ENCODE data around the gene ELL.

The ELL gene

DNA sequence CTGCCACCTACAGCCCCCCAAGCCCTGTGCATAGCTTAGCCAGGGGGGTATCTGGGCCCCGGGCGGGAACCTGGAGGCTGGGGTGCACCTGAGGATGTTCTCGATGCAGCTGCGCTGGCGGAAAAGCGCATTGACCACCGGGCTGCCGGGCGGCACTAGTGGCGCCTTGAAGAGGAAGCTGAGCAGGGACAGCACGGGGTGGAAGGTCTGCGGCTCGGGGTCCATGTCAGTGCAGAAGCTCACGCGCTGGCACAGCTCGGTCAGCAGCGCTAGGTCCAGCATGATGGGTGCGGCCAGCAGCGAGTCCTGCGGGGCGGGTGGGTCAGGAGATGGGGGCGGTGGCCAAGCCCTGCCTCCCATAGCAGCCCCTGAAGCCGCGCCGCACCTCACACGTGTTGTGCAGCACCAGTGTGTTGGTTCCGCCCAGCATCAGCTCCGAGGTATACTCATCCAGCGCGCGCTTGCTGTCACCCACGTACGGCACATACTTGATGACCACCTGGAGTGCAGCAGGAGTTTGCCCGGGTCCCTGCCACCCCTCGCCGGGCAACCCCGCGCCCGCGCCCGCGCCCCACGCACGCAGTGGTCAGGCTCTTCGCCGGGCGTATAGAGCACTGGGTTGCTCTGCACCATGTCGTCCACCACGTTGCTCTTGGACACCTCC, 86.6 kb downstream of the ELL start:
- TF ChIP-seq TEAD4 (IDR thresholded peaks at IDR 0.05) = no peak
- TF ChIP-seq NFIC (IDR thresholded peaks at IDR 0.05) = no peak
- no peak for TF ChIP-seq EP300 (IDR thresholded peaks at IDR 0.05; ENCODE audit: borderline replicate concordance)
- no peak for TF ChIP-seq CREB1 (IDR thresholded peaks at IDR 0.05; ENCODE audit: low read depth)
- no peak for TF ChIP-seq CEBPB (IDR thresholded peaks at IDR 0.05)
- TF ChIP-seq EGR1 (IDR thresholded peaks at IDR 0.05) = no peak

DNA sequence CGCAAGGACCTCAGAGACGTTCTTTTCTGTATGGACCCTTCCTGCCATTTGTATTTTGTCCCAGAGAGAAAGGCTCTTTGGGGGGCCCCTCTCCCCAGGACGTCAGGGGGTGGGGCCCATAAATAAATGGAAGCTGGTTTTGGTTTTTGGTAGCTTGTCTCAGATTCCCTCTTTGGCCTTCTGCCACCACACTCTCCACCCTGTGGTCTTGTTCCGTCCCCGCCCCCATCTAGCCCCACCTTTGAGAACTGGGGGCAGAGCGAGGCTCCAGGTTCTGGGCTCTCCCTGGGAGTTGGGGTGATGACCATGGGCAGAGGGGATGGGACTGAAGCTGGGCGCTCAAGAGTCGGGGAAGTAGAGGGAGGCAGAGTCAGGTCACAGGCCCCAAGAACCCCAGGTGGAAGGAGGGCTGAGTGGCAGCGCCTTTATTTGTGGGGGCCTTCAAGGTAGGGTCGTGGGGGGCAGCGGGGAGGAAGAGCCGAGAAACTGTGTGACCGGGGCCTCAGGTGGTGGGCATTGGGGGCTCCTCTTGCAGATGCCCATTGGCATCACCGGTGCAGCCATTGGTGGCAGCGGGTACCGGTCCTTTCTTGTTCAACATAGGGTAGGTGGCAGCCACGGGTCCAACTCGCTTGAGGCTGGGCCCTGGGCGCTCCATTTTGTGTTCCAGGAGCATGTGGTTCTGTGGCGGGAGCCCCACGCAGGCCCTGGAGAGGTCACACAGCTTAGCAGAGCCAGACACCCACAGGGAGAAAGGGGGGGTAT, 87.3 kb downstream of the ELL start:
- TF ChIP-seq TCF12 (IDR thresholded peaks at IDR 0.05; ENCODE audit: low read depth) (no peak), CREB1 (IDR thresholded peaks at IDR 0.05; ENCODE audit: low read depth) (no peak), NFIC (IDR thresholded peaks at IDR 0.05) (no peak), ZBTB7A (IDR thresholded peaks at IDR 0.05; ENCODE audit: low read depth) (no peak), CEBPB (IDR thresholded peaks at IDR 0.05) (no peak), FOXM1 (IDR thresholded peaks at IDR 0.05; ENCODE audit: borderline replicate concordance, low read depth) (no peak), EP300 (IDR thresholded peaks at IDR 0.05; ENCODE audit: borderline replicate concordance) (no peak), EGR1 (IDR thresholded peaks at IDR 0.05) (no peak), RAD21 (IDR thresholded peaks at IDR 0.05; ENCODE audit: low read depth) (no peak), TAF1 (IDR thresholded peaks at IDR 0.05; ENCODE audit: low read depth) (no peak), TEAD4 (IDR thresholded peaks at IDR 0.05) (no peak), YY1 (IDR thresholded peaks at IDR 0.05; ENCODE audit: low read depth) (no peak)
- TF ChIP-seq, protein P1, sequence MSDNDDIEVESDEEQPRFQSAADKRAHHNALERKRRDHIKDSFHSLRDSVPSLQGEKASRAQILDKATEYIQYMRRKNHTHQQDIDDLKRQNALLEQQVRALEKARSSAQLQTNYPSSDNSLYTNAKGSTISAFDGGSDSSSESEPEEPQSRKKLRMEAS (IDR thresholded peaks at IDR 0.05) = no peak
- TF ChIP-seq, protein P2, sequence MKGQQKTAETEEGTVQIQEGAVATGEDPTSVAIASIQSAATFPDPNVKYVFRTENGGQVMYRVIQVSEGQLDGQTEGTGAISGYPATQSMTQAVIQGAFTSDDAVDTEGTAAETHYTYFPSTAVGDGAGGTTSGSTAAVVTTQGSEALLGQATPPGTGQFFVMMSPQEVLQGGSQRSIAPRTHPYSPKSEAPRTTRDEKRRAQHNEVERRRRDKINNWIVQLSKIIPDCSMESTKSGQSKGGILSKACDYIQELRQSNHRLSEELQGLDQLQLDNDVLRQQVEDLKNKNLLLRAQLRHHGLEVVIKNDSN (IDR thresholded peaks at IDR 0.05) = no peak
- TF ChIP-seq, protein P3, sequence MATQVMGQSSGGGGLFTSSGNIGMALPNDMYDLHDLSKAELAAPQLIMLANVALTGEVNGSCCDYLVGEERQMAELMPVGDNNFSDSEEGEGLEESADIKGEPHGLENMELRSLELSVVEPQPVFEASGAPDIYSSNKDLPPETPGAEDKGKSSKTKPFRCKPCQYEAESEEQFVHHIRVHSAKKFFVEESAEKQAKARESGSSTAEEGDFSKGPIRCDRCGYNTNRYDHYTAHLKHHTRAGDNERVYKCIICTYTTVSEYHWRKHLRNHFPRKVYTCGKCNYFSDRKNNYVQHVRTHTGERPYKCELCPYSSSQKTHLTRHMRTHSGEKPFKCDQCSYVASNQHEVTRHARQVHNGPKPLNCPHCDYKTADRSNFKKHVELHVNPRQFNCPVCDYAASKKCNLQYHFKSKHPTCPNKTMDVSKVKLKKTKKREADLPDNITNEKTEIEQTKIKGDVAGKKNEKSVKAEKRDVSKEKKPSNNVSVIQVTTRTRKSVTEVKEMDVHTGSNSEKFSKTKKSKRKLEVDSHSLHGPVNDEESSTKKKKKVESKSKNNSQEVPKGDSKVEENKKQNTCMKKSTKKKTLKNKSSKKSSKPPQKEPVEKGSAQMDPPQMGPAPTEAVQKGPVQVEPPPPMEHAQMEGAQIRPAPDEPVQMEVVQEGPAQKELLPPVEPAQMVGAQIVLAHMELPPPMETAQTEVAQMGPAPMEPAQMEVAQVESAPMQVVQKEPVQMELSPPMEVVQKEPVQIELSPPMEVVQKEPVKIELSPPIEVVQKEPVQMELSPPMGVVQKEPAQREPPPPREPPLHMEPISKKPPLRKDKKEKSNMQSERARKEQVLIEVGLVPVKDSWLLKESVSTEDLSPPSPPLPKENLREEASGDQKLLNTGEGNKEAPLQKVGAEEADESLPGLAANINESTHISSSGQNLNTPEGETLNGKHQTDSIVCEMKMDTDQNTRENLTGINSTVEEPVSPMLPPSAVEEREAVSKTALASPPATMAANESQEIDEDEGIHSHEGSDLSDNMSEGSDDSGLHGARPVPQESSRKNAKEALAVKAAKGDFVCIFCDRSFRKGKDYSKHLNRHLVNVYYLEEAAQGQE (IDR thresholded peaks at IDR 0.05; ENCODE audit: low read depth) = no peak

DNA sequence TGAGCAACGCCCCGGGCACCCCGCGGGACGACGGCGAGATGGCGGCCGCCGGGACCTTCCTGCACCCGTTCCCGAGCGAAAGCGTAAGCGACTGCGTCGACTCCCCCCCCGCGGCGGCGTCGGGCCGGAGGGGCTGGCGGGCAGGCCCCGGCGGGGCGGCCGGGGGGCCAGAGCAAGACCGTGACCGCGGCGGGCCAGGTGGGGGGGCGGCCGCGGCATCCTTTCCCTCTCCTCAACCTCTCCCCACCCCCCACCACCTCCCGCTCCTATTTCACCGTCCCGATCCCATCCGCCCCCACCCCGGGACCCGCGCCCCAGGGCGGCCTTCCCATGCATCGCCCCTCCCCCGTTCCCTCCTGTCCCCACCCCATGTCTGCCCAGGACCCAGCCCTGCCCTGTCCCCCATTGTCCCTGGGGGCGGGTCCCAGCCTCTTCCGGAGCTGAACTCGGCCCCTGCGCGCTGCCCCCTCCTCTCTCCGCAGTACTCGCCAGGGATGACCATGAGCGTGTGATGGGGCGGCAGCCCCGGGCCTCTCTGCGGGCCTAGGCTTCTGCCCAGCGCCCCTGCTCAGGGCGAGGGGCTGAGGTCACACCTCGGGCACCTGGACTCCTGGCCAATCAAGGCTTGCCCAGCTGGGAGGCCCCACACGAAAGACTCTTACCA, 88.0 kb downstream of the ELL start:
- TF ChIP-seq, protein P2 (IDR thresholded peaks at IDR 0.05) = no peak
- no peak for TF ChIP-seq TCF12 (IDR thresholded peaks at IDR 0.05; ENCODE audit: low read depth)
- no peak for TF ChIP-seq NFIC (IDR thresholded peaks at IDR 0.05)
- TF ChIP-seq ZBTB7A (IDR thresholded peaks at IDR 0.05; ENCODE audit: low read depth) = peak; percentile 61; the same call in 1 of the 2 replicates
- no peak for TF ChIP-seq RAD21 (IDR thresholded peaks at IDR 0.05; ENCODE audit: low read depth)
- TF ChIP-seq, protein P3 (IDR thresholded peaks at IDR 0.05; ENCODE audit: low read depth) = no peak

DNA sequence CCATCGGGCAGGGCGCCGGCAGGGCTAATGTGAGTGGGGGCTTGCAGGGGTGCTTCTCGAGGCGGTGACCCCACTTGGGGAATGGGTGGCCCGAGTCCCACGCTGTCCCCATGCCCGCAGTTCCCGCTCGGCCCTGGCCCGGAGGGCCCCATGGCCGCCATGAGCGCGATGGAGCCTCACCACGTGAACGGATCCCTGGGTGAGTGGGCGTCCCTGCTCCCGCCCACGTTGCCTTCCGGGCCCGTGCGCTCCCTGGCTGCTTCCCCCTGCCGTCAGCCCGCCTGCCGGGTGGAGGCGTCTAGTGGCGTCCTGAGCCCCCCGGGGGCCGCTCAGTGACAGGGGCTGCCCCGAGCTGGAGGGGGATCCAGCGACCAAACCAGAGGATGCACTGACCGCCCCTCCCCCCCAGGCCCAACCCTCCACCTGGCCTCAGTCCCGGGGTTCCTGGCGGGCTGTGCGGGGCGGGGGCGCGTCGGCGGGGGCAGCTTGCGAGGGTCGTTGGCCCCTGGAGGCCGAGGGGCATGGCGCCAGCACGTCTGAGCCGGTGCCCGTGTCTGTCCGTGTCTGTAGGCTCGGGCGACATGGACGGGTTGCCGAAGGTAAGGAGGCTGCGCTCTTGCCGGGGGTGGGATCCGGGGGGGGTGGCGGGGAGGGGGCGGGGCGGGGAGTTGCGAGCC, 88.7 kb downstream of the ELL start:
- TF ChIP-seq YY1 (IDR thresholded peaks at IDR 0.05; ENCODE audit: low read depth) (no peak), EGR1 (IDR thresholded peaks at IDR 0.05) (peak; percentile 49; the same call in 1 of the 2 replicates)

DNA sequence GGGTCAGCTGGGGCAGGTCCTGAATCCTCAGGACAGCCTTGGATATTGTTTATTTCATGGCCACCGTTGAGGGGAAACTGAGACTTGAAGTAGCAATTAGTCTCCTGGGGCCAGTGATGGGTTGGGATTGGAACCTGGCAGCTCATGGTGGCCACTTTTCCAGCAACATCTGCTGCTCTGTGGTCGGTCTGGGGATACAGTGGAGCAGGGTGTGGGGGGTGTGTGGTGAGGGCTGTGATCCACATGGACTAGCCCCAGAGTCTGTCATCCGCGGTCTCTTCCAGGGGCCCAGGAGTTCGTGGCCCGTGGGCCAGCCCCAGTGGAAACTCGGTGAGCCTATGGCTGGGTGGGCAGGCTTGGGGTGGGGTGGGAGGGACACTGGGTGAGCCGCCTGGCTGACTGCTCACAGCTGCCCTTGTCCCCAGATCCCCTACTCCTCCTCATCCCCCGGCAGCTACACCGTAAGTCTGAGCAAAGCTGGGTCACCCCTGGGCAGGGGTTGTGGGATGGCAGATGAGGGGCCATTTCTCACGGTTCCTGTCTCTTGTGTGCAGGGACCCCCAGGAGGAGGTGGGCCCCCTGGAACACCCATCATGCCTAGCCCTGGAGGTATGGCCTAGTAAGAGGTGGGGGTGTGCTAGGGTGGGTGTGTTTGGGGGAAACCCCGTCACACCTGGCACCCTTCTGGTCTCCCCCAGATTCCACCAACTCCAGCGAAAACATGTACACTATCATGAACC, 89.4 kb downstream of the ELL start:
- TF ChIP-seq EP300 (IDR thresholded peaks at IDR 0.05; ENCODE audit: borderline replicate concordance) = no peak
- TF ChIP-seq FOXM1 (IDR thresholded peaks at IDR 0.05; ENCODE audit: borderline replicate concordance, low read depth) = no peak
- TF ChIP-seq, protein P2 (IDR thresholded peaks at IDR 0.05) = no peak
- TF ChIP-seq, protein P1 (IDR thresholded peaks at IDR 0.05) = no peak
- no peak for TF ChIP-seq TAF1 (IDR thresholded peaks at IDR 0.05; ENCODE audit: low read depth)
- TF ChIP-seq TEAD4 (IDR thresholded peaks at IDR 0.05) = no peak
- no peak for TF ChIP-seq ZBTB7A (IDR thresholded peaks at IDR 0.05; ENCODE audit: low read depth)
- no peak for TF ChIP-seq CREB1 (IDR thresholded peaks at IDR 0.05; ENCODE audit: low read depth)
- no peak for TF ChIP-seq RAD21 (IDR thresholded peaks at IDR 0.05; ENCODE audit: low read depth)

All from Ishikawa (cell line).